ENCODE data around the gene TANGO6.

The TANGO6 gene

DNA sequence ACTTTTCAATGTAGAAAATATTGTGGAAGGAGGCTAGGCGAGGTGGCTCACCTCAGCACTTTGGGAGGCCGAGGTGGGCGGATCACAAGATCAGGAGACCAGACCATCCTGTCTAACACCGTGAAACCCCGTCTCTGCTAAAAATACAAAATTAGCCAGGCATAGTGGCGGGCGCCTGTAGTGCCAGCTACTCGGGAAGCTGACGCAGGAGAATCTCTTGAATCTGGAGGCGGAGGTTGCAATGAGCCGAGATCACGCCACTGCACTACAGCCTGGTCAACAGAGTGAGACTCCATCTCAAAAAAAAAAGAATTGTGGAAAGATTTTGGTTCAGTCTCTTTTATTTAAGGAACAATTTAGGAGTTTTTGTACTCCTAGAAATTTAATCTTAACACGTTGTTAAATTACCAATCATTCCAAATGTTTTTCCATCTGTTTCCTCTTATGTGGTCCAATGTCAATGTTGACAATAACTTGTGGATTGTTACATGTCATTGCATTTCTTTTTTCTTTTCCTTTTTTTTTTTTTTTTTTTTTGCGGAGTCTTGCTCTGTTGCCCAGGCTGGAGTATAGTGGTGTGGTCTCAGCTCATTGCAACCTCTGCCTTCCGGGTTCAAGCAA, 137.5 kb downstream of the TANGO6 start:
- no peak overlapping the region for H3K4me2 ChIP-seq (ENCODE audit: insufficient read depth, low read length)

DNA sequence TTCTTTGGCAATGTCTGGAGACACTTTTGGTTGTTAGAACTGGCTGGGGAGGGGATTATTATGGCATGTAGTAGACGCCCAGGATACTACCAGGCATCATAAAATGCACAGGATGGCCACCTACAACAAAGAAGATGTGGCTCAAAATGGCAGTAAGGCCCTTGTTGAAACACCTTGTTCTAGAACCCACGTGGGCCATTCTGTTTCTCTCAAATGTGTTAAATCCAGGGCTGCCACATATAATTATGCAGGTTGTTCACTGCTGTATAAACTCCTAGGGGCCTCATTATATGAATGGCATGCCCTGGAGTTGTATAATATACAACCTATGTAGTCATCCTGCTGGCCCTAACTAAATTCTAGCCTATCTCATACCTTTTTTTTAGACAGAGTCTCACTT, 138.6 kb downstream of the TANGO6 start:
- Histone ChIP-seq H3K9me3 (ENCODE audit: insufficient read depth, low read length, severe bottlenecking) (no peaks in the 10 kb centered on the region), H3K4me2 (ENCODE audit: insufficient read depth, low read length) (no peak overlapping the region), H3K79me2 (ENCODE audit: insufficient read depth, low read length) (no peaks in the 10 kb centered on the region), H3K27ac (ENCODE audit: low read length) (no peak overlapping the region), H3K36me3 (ENCODE audit: insufficient read depth, low read length) (peaks cover under 1% of the 10 kb centered on the region; the same call in 1 of the 2 replicates), H3K9ac (ENCODE audit: low read depth, low read length) (no peak overlapping the region), H3K27me3 (ENCODE audit: insufficient read depth, low read length, poor library complexity) (no peaks in the 10 kb centered on the region), H3K4me1 (ENCODE audit: insufficient read depth, low read length) (no peaks in the 10 kb centered on the region), H4K20me1 (ENCODE audit: insufficient read depth, low read length) (no peaks in the 10 kb centered on the region), H3K4me3 (ENCODE audit: low read depth in 1 of 2, low read length in 2 of 2) (no peak overlapping the region), H2AFZ (ENCODE audit: low read depth, low read length) (no peak overlapping the region)
- DNase-seq (no peak), ATAC-seq (ENCODE audit: insufficient read depth, low read depth) (no peak)
- no peak for TF ChIP-seq EZH2 (IDR thresholded peaks at IDR 0.05; ENCODE audit: borderline replicate concordance, low read depth, low read length, severe bottlenecking)
- TF ChIP-seq, protein P1, sequence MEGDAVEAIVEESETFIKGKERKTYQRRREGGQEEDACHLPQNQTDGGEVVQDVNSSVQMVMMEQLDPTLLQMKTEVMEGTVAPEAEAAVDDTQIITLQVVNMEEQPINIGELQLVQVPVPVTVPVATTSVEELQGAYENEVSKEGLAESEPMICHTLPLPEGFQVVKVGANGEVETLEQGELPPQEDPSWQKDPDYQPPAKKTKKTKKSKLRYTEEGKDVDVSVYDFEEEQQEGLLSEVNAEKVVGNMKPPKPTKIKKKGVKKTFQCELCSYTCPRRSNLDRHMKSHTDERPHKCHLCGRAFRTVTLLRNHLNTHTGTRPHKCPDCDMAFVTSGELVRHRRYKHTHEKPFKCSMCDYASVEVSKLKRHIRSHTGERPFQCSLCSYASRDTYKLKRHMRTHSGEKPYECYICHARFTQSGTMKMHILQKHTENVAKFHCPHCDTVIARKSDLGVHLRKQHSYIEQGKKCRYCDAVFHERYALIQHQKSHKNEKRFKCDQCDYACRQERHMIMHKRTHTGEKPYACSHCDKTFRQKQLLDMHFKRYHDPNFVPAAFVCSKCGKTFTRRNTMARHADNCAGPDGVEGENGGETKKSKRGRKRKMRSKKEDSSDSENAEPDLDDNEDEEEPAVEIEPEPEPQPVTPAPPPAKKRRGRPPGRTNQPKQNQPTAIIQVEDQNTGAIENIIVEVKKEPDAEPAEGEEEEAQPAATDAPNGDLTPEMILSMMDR (IDR thresholded peaks at IDR 0.05; ENCODE audit: borderline replicate concordance, extremely low read depth, low read length, poor library complexity, severe bottlenecking) = no peak

More for the DNA sequence above, 137.5 kb downstream of the TANGO6 start:
- H3K4me3 ChIP-seq (ENCODE audit: low read depth in 1 of 2, low read length in 2 of 2) = no peak overlapping the region
- H3K9me3 ChIP-seq (ENCODE audit: insufficient read depth, low read length, severe bottlenecking) = no peaks in the 10 kb centered on the region
- H3K27ac ChIP-seq (ENCODE audit: low read length) = no peak overlapping the region
- H3K36me3 ChIP-seq (ENCODE audit: insufficient read depth, low read length) = peaks cover 10% of the 10 kb centered on the region; the same call in 1 of the 2 replicates
- DNase-seq (no peak), ATAC-seq (ENCODE audit: insufficient read depth, low read depth) (no peak)
- no peaks in the 10 kb centered on the region for H3K4me1 ChIP-seq (ENCODE audit: insufficient read depth, low read length)
- no peak overlapping the region for H3K9ac ChIP-seq (ENCODE audit: low read depth, low read length)
- H4K20me1 ChIP-seq (ENCODE audit: insufficient read depth, low read length) = no peaks in the 10 kb centered on the region
- H3K27me3 ChIP-seq (ENCODE audit: insufficient read depth, low read length, poor library complexity) = no peaks in the 10 kb centered on the region
- H2AFZ ChIP-seq (ENCODE audit: low read depth, low read length) = no peak overlapping the region
- TF ChIP-seq, protein P1 (IDR thresholded peaks at IDR 0.05; ENCODE audit: borderline replicate concordance, extremely low read depth, low read length, poor library complexity, severe bottlenecking) = no peak
- TF ChIP-seq EZH2 (IDR thresholded peaks at IDR 0.05; ENCODE audit: borderline replicate concordance, low read depth, low read length, severe bottlenecking) = no peak
- H3K79me2 ChIP-seq (ENCODE audit: insufficient read depth, low read length) = no peaks in the 10 kb centered on the region

DNA sequence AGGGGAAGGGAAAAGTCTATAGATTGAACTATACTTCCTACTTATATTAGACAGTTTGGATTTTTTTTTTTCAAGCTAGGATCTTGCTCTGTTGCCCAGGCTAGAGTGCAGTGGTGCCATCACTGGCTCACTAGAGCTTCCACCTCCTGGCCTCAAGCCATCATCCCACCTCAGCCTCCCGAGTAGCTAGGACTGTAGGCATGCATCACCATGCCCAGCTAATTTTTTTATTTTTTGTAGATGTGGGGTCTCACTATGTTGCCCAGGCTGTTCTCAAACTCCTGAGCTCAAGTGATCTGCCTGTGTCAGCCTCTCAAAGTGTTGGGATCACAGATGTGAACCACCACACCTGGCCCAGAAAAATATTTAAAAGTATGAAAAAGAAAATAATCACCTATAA, 141.1 kb downstream of the TANGO6 start:
- H3K4me1 ChIP-seq (ENCODE audit: insufficient read depth, low read length) = no peaks in the 10 kb centered on the region
- H3K4me3 ChIP-seq (ENCODE audit: low read depth in 1 of 2, low read length in 2 of 2) = no peak overlapping the region
- no peaks in the 10 kb centered on the region for H3K79me2 ChIP-seq (ENCODE audit: insufficient read depth, low read length)
- DNase-seq (no peak), ATAC-seq (ENCODE audit: insufficient read depth, low read depth) (no peak)
- no peaks in the 10 kb centered on the region; the same call in 1 of the 2 replicates for H3K36me3 ChIP-seq (ENCODE audit: insufficient read depth, low read length)
- H3K9ac ChIP-seq (ENCODE audit: low read depth, low read length) = no peak overlapping the region
- no peaks in the 10 kb centered on the region for H3K9me3 ChIP-seq (ENCODE audit: insufficient read depth, low read length, severe bottlenecking)
- H2AFZ ChIP-seq (ENCODE audit: low read depth, low read length) = no peak overlapping the region
- no peak overlapping the region for H3K4me2 ChIP-seq (ENCODE audit: insufficient read depth, low read length)
- TF ChIP-seq EZH2 (IDR thresholded peaks at IDR 0.05; ENCODE audit: borderline replicate concordance, low read depth, low read length, severe bottlenecking) = no peak
- TF ChIP-seq, protein P1 (IDR thresholded peaks at IDR 0.05; ENCODE audit: borderline replicate concordance, extremely low read depth, low read length, poor library complexity, severe bottlenecking) = no peak
- no peaks in the 10 kb centered on the region for H4K20me1 ChIP-seq (ENCODE audit: insufficient read depth, low read length)
- H3K27me3 ChIP-seq (ENCODE audit: insufficient read depth, low read length, poor library complexity) = no peaks in the 10 kb centered on the region
- no peak overlapping the region for H3K27ac ChIP-seq (ENCODE audit: low read length)

Data from DND-41 (cell line).